Measurements from ENCODE around the gene U2SURP.
A peak's percentile ranks its signal among the peaks of the same experiment; 100 is the strongest.

Gene U2SURP

GRCh38 chr3:142990721-142991120 is 10.6 kb upstream of the U2SURP start:
- CTCF ChIA-PET, result interaction anchor here (0.8 kb wide), 1 partner anchor 59 kb away, joined by 3 read pairs; no protein-coding TSS in a partner anchor
- no peak for TF ChIP-seq FOXK2 (IDR thresholded peaks at IDR 0.05)
- TF ChIP-seq BHLHE40 (IDR thresholded peaks at IDR 0.05; ENCODE audit: borderline replicate concordance), result no peak
- no peak for TF ChIP-seq PKNOX1 (IDR thresholded peaks at IDR 0.05)
- POLR2A ChIA-PET, result interaction anchor here (2.7 kb wide), 1 partner anchor 10 kb away, joined by 11 read pairs; the partner anchor contains the start of gene U2SURP
- DNase-seq (ENCODE audit: extremely low spot score), result no peak

GRCh38 chr3:142992323-142992722 is 9.0 kb upstream of the U2SURP start:
- POLR2A ChIA-PET, result interaction anchor here (1.1 kb wide), 1 partner anchor 9 kb away, joined by 3 read pairs; the partner anchor contains the start of gene U2SURP
- no peak for DNase-seq (ENCODE audit: extremely low spot score)
- CTCF ChIA-PET, result no interaction called here
- TF ChIP-seq CTBP1 (IDR thresholded peaks at IDR 0.05; ENCODE audit: borderline replicate concordance) (no peak), BHLHE40 (IDR thresholded peaks at IDR 0.05; ENCODE audit: borderline replicate concordance) (no peak), NFRKB (IDR thresholded peaks at IDR 0.05) (no peak), ELF4 (IDR thresholded peaks at IDR 0.05) (no peak), ZNF384 (IDR thresholded peaks at IDR 0.05) (no peak), HDGF (IDR thresholded peaks at IDR 0.05; ENCODE audit: borderline replicate concordance) (no peak), SUZ12 (IDR thresholded peaks at IDR 0.05) (no peak), L3MBTL2 (conservative IDR thresholded peaks at IDR 0.05) (no peak), FOXA1 (IDR thresholded peaks at IDR 0.05) (no peak), ARNT (IDR thresholded peaks at IDR 0.05) (no peak)

GRCh38 chr3:142993958-142994442 is 7.4 kb upstream of the U2SURP start:
- POLR2A ChIA-PET, result no interaction called here
- CTCF ChIA-PET, result interaction anchor here (0.9 to 1.8 kb wide), 2 partner anchors 158 to 165 kb away, joined by 3 to 15 read pairs; no protein-coding TSS in a partner anchor
- peak; percentile 72 for DNase-seq (ENCODE audit: extremely low spot score)
- TF ChIP-seq CTBP1 (IDR thresholded peaks at IDR 0.05; ENCODE audit: borderline replicate concordance) (no peak), HDGF (IDR thresholded peaks at IDR 0.05; ENCODE audit: borderline replicate concordance) (no peak), ELF4 (IDR thresholded peaks at IDR 0.05) (no peak), ZNF384 (IDR thresholded peaks at IDR 0.05) (peak; percentile 69), FOXM1 (IDR thresholded peaks at IDR 0.05; ENCODE audit: borderline replicate concordance) (no peak), BHLHE40 (IDR thresholded peaks at IDR 0.05; ENCODE audit: borderline replicate concordance) (no peak)

GRCh38 chr3:142997330-142997729 is 4.0 kb upstream of the U2SURP start:
- TF ChIP-seq LEF1 (IDR thresholded peaks at IDR 0.05; ENCODE audit: borderline replicate concordance) (no peak), FOXA1 (IDR thresholded peaks at IDR 0.05) (no peak), SP1 (IDR thresholded peaks at IDR 0.05) (no peak), BHLHE40 (IDR thresholded peaks at IDR 0.05; ENCODE audit: borderline replicate concordance) (no peak)
- no peak for DNase-seq (ENCODE audit: extremely low spot score)
- ChIA-PET POLR2A (interaction anchor here (0.6 kb wide), 1 partner anchor 19 kb away, joined by 3 read pairs; no protein-coding TSS in a partner anchor), CTCF (interaction anchor here (1.1 to 2.1 kb wide), 3 partner anchors 11 to 372 kb away, joined by 3 to 10 read pairs (median 3); no protein-coding TSS in a partner anchor)

- TF ChIP-seq HDGF (IDR thresholded peaks at IDR 0.05; ENCODE audit: borderline replicate concordance) (no peak), SP1 (IDR thresholded peaks at IDR 0.05) (no peak), BHLHE40 (IDR thresholded peaks at IDR 0.05; ENCODE audit: borderline replicate concordance) (no peak), ELF4 (IDR thresholded peaks at IDR 0.05) (no peak), ZNF384 (IDR thresholded peaks at IDR 0.05) (no peak), LEF1 (IDR thresholded peaks at IDR 0.05; ENCODE audit: borderline replicate concordance) (no peak), FOXA1 (IDR thresholded peaks at IDR 0.05) (no peak), PKNOX1 (IDR thresholded peaks at IDR 0.05) (no peak), SUZ12 (IDR thresholded peaks at IDR 0.05) (no peak), CTBP1 (IDR thresholded peaks at IDR 0.05; ENCODE audit: borderline replicate concordance) (no peak), TARDBP (IDR thresholded peaks at IDR 0.05) (no peak), ARNT (IDR thresholded peaks at IDR 0.05) (no peak), FOXK2 (IDR thresholded peaks at IDR 0.05) (no peak), FOXM1 (IDR thresholded peaks at IDR 0.05; ENCODE audit: borderline replicate concordance) (no peak), NFRKB (IDR thresholded peaks at IDR 0.05) (no peak), L3MBTL2 (conservative IDR thresholded peaks at IDR 0.05) (no peak)
- ChIA-PET POLR2A (interaction anchor here (1.2 kb wide), 1 partner anchor 274 kb away, joined by 4 read pairs; the partner anchor contains the start of gene TRPC1), CTCF (interaction anchor here (3.7 kb wide), 1 partner anchor 170 kb away, joined by 15 read pairs; no protein-coding TSS in a partner anchor)
- no peak for DNase-seq (ENCODE audit: extremely low spot score)
Observed at GRCh38 chr3:142998439-142998838, 2.9 kb upstream of the U2SURP start.

GRCh38 chr3:142999881-143000280 is 1.5 kb upstream of the U2SURP start:
- no peak for TF ChIP-seq TARDBP (IDR thresholded peaks at IDR 0.05)
- no peak for TF ChIP-seq FOXA1 (IDR thresholded peaks at IDR 0.05)
- no peak for TF ChIP-seq FOXK2 (IDR thresholded peaks at IDR 0.05)
- peak; percentile 79 for TF ChIP-seq PKNOX1 (IDR thresholded peaks at IDR 0.05)
- TF ChIP-seq FOXM1 (IDR thresholded peaks at IDR 0.05; ENCODE audit: borderline replicate concordance), result no peak
- no peak for TF ChIP-seq SP1 (IDR thresholded peaks at IDR 0.05)
- POLR2A ChIA-PET, result interaction anchor here (1.2 to 2.5 kb wide), 3 partner anchors 9 to 421 kb away, joined by 4 to 11 read pairs (median 4); partner anchors contain the start of genes ATR and TRPC1
- CTCF ChIA-PET, result interaction anchor here (3.7 kb wide), 1 partner anchor 171 kb away, joined by 15 read pairs; no protein-coding TSS in a partner anchor
- DNase-seq (ENCODE audit: extremely low spot score), result peak; percentile 30

Data from HEK293T (cell line).